HL-60 (cell line): ENCODE measurements around the gene NADSYN1.

Experiments used
- GABPA ChIP-seq: IDR thresholded peaks from 2 replicates; pipeline ENCODE4 v1.6.1; 2012; ENCODE audit warnings: low read depth
- POLR2AphosphoS5 ChIP-seq: IDR thresholded peaks from 2 replicates; pipeline ENCODE4 v1.6.1; 2012; ENCODE audit warnings: low read depth
- REST ChIP-seq: IDR thresholded peaks from 2 replicates; pipeline ENCODE4 v1.6.1; 2012; ENCODE audit warnings: low read depth; ENCODE audit not compliant: insufficient replicate concordance
- SPI1 ChIP-seq: IDR thresholded peaks from 2 replicates; pipeline ENCODE4 v1.6.1; 2012; ENCODE audit warnings: low read depth, mild to moderate bottlenecking, borderline replicate concordance
- TF ChIP-seq, protein P1 (sequence below): IDR thresholded peaks from one replicate; pipeline ENCODE4 v1.5.1; 2011; ENCODE audit warnings: low read length, control low read depth, inconsistent platforms; ENCODE audit not compliant: insufficient read depth

DNA sequence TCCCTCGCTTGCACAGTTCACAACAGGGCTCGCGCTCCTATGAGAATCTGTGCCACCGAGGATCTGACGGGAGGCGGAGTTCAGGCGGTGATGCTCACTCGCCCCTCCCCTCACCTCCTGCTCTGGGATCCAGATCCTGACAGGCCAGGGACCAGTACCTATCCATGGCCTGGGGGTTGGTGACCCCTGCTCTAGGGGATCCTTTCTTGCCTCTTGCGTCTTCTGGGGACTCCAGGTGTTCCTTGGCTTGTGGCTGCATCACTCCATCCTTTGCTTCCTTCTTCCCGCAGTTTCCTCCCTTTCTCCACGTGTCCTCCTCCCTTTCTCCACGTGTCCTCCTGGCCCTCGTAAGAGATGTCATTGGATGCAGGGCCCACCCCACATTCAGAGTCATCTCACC lies 43.4 kb downstream of the NADSYN1 start:
- TF ChIP-seq, protein P1, sequence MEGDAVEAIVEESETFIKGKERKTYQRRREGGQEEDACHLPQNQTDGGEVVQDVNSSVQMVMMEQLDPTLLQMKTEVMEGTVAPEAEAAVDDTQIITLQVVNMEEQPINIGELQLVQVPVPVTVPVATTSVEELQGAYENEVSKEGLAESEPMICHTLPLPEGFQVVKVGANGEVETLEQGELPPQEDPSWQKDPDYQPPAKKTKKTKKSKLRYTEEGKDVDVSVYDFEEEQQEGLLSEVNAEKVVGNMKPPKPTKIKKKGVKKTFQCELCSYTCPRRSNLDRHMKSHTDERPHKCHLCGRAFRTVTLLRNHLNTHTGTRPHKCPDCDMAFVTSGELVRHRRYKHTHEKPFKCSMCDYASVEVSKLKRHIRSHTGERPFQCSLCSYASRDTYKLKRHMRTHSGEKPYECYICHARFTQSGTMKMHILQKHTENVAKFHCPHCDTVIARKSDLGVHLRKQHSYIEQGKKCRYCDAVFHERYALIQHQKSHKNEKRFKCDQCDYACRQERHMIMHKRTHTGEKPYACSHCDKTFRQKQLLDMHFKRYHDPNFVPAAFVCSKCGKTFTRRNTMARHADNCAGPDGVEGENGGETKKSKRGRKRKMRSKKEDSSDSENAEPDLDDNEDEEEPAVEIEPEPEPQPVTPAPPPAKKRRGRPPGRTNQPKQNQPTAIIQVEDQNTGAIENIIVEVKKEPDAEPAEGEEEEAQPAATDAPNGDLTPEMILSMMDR = no peak
- TF ChIP-seq POLR2AphosphoS5 (no peak), REST (no peak), SPI1 (no peak), GABPA (no peak)
